ENCODE measurements around the gene CSPG4.
"Not testable (repeated sequence)": the region's sequence is repeated elsewhere in the genome, so short reads cannot be mapped to it uniquely, and the experiment has no call there.

CSPG4 gene

DNA sequence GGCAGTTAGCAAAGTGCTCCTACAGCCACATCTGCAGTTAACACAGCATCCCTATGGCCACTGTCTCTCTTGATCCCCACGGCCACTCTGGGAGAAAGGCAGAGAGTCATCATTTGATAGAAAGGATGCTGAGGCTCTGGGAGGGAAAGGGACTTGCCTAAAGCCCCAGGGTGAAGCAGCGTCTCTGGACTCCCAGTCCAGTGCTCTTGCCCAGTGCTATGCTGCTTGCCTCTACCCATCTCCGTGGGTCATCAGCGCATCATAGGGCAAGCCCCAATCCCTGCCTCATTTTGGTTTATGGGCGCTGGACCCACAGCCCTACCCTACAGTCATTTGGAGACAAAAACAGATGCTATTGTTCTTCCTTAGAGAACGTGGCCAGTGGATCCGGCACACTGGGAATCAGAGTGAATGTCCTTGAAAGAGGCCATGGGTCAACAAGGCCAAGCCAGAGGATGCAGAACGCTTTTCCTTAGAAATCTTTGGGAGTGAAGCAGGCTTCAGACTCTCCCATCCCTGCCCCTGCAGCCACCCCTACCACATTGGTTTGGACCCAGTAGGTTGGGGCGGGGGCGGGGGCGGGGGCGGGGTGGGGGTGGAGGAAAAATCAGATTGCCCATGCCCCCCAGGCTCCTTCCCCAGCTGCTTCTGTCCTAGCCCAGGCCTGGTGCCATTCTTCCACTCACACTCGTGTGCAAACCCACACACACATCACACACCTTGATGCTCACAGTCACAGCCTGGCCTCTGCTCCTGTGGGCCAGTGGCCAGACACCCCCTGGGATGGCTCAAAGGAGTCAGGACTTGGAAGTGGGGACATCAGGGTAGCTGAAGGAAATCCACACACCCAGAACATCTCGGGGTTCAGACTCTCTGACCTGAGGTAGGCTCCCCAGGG is 24.7 kb upstream of the CSPG4 start:
- H3K36me3 ChIP-seq (ENCODE audit: insufficient read depth, low read length); H3K27me3 ChIP-seq (ENCODE audit: control insufficient read depth in 1 of 2, insufficient read depth in 2 of 2, low read length in 2 of 2); H3K9me3 ChIP-seq (ENCODE audit: low read length): not testable (repeated sequence)
- Histone ChIP-seq H3K4me1 (ENCODE audit: insufficient read depth, low read length) (peaks cover 21% of the 10 kb centered on the region), H3K27ac (ENCODE audit: low read depth, low read length) (peak overlapping the region; percentile 70), H3K9ac (ENCODE audit: low read length) (peak overlapping the region; percentile 84), H3K4me3 (ENCODE audit: low read depth in 1 of 2, low read length in 2 of 2) (peak overlapping the region in 1 of 2 donors; percentile 77)

DNA sequence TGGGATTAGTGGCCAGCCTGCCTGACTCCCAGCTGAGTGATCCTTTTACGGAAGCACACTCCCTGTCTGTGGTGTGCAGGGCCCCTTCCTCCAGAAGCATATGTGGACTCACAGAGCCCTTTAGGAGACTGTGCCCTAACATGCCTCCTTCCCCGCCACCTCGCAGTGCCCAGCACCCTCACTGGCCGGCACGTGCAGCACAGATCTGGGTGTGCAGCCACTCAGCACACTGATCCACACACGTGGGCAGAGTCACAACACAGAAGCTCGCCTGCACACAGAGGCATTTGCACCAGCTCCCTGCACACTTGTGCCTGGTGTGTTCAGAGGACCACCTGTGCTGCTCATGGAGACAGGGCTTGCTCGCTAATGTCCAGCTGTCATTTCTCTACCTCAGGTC is 23.6 kb upstream of the CSPG4 start:
- Histone ChIP-seq H3K27ac (ENCODE audit: low read depth, low read length) (no peak overlapping the region), H3K4me1 (ENCODE audit: insufficient read depth, low read length) (peaks cover 32% of the 10 kb centered on the region), H3K9ac (ENCODE audit: low read length) (no peak overlapping the region), H3K9me3 (ENCODE audit: low read length) (no peaks in the 10 kb centered on the region), H3K4me3 (ENCODE audit: low read depth in 1 of 2, low read length in 2 of 2) (no peak overlapping the region), H3K36me3 (ENCODE audit: insufficient read depth, low read length) (no peaks in the 10 kb centered on the region), H3K27me3 (ENCODE audit: control insufficient read depth in 1 of 2, insufficient read depth in 2 of 2, low read length in 2 of 2) (no peaks in the 10 kb centered on the region)

DNA sequence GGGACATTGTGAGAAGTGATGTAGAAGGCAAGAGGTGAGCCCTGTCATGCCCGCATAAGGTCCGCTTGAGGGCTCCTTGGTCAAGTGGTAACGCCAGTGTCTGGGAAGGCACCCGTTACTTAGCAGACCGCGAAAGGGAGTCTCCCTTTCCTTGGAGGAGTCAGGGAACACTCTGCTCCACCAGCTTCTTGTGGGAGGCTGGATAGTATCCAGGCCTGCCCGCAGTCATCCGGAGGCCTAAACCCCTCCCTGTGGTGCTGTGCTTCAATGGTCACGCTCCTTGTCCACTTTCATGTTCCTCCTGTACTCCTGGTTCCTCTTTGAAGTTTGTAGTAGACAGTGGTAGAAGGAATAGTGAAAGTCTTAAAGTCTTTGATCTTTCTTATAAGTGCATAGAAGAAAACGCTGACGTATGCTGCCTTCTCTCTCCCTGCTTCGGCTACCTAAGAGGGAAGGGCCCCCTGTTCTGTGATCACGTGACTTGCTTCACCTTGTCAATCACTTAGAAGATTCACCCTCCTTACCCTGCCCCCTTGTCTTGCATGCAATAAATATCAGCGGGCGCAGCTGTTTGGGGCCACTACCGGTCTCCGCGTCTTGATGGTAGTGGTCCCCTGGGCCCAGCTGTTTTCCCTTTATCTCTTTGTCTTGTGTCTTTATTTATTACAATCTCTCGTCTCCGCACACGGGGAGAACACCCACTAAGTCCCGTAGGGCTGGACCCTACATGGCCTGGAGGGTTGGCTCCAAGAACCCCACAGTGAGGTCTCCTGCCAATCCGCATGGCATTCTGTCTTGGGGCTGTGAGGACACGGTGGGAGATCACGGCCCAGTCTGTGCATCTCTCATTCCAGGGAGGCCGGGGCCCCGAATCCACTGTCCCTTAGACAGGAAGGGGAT is 22.5 kb upstream of the CSPG4 start:
- Histone ChIP-seq H3K27ac (ENCODE audit: low read depth, low read length) (peak overlapping the region; percentile 66), H3K4me1 (ENCODE audit: insufficient read depth, low read length) (peaks cover 35% of the 10 kb centered on the region)
- not testable (repeated sequence) for H3K4me3 ChIP-seq (ENCODE audit: low read depth in 1 of 2, low read length in 2 of 2); H3K27me3 ChIP-seq (ENCODE audit: control insufficient read depth in 1 of 2, insufficient read depth in 2 of 2, low read length in 2 of 2); H3K9me3 ChIP-seq (ENCODE audit: low read length); H3K9ac ChIP-seq (ENCODE audit: low read length); H3K36me3 ChIP-seq (ENCODE audit: insufficient read depth, low read length)

DNA sequence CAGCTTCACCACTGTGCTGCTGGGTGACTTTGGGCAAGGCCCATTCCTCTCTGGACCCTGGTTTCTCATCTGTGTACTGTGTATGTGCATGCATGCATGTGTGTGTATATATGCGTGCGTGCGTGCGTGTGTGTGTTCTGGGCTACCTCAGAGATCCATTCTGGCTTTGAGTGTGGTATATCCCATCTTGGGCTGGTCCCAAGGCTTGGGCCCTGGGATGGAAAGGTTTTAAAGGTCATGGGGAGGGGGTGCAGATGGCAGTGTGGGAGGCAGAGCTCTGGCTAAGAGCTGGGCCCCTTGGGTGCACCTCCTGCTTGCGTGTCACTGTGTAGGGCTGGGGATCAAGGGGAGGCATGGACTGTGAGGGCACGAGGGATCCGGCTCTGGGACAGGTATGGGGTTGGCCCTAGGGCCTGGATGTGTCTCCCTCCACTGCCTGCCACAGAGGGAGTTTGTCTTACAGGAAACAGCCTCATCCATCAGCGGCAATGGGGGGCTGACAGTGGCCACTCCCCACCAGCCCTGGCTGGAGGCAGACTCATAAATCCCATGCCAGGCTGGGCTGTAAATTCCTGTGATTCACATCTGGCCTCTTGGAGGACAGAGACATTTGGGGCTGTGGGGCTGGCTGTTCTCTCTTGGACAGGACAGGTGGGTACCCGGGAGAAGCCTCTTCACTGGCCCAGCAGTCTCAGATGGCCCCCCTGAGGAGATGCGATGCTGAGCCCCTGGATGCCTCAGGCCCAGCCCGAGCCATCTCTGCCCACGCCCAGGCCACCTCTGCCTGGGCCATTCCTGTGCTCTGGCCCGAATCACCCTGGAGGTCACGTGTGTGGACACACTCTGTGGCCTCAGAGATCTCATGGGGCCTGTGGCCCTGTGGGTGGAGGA is 21.4 kb upstream of the CSPG4 start:
- no peak overlapping the region for H3K4me3 ChIP-seq (ENCODE audit: low read depth in 1 of 2, low read length in 2 of 2)
- peaks cover 35% of the 10 kb centered on the region for H3K4me1 ChIP-seq (ENCODE audit: insufficient read depth, low read length)
- H3K9me3 ChIP-seq (ENCODE audit: low read length), result no peaks in the 10 kb centered on the region
- H3K36me3 ChIP-seq (ENCODE audit: insufficient read depth, low read length), result no peaks in the 10 kb centered on the region
- no peak overlapping the region for H3K9ac ChIP-seq (ENCODE audit: low read length)
- H3K27ac ChIP-seq (ENCODE audit: low read depth, low read length), result peak overlapping the region; percentile 69
- H3K27me3 ChIP-seq (ENCODE audit: control insufficient read depth in 1 of 2, insufficient read depth in 2 of 2, low read length in 2 of 2), result no peaks in the 10 kb centered on the region

DNA sequence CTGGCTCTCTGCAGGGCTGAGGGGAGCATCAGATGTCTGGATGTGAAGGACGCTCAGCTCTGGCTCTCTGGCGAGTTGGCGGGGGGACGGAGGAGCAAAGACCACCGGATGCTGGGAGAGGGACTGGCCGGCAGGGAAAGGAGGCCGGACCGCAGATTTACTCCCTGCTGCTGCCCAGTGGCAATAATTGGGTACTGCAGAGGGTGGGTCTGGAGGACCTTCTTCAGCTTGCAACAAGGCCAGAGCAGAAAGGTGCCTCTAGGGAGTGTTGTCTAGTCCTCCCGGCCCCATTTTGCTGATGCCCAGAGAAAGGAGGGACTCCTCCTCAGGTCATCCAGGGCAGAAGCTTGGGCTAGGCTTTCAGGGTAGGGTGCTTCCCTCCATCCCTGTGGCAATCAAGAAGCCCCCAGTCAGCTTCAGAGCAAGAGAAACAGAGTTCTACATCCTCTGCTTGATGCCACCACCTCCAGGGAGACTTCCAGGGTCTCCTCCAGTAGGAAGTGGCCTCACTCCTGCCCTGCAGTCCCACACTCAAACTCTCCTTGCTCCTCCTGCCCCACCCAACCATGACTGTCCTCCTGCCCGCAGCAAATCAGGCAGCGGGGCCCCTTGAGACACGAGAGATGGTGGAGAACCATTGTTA is 20.3 kb upstream of the CSPG4 start:
- Histone ChIP-seq H3K27ac (ENCODE audit: low read depth, low read length) (peak overlapping the region; percentile 47), H3K9ac (ENCODE audit: low read length) (no peak overlapping the region), H3K36me3 (ENCODE audit: insufficient read depth, low read length) (no peaks in the 10 kb centered on the region), H3K9me3 (ENCODE audit: low read length) (no peaks in the 10 kb centered on the region), H3K27me3 (ENCODE audit: control insufficient read depth in 1 of 2, insufficient read depth in 2 of 2, low read length in 2 of 2) (no peaks in the 10 kb centered on the region), H3K4me3 (ENCODE audit: low read depth in 1 of 2, low read length in 2 of 2) (peak overlapping the region in 1 of 2 donors; percentile 35), H3K4me1 (ENCODE audit: insufficient read depth, low read length) (peaks cover 35% of the 10 kb centered on the region)

- Histone ChIP-seq H3K27ac (ENCODE audit: low read depth, low read length) (peak overlapping the region; percentile 47), H3K36me3 (ENCODE audit: insufficient read depth, low read length) (no peaks in the 10 kb centered on the region), H3K9me3 (ENCODE audit: low read length) (no peaks in the 10 kb centered on the region), H3K4me1 (ENCODE audit: insufficient read depth, low read length) (peaks cover 35% of the 10 kb centered on the region), H3K9ac (ENCODE audit: low read length) (no peak overlapping the region), H3K4me3 (ENCODE audit: low read depth in 1 of 2, low read length in 2 of 2) (peak overlapping the region; percentile 23 to 35), H3K27me3 (ENCODE audit: control insufficient read depth in 1 of 2, insufficient read depth in 2 of 2, low read length in 2 of 2) (no peaks in the 10 kb centered on the region)
These were observed 19.6 kb upstream of the CSPG4 start for GRCh38 chr15:75732177-75732808.

DNA sequence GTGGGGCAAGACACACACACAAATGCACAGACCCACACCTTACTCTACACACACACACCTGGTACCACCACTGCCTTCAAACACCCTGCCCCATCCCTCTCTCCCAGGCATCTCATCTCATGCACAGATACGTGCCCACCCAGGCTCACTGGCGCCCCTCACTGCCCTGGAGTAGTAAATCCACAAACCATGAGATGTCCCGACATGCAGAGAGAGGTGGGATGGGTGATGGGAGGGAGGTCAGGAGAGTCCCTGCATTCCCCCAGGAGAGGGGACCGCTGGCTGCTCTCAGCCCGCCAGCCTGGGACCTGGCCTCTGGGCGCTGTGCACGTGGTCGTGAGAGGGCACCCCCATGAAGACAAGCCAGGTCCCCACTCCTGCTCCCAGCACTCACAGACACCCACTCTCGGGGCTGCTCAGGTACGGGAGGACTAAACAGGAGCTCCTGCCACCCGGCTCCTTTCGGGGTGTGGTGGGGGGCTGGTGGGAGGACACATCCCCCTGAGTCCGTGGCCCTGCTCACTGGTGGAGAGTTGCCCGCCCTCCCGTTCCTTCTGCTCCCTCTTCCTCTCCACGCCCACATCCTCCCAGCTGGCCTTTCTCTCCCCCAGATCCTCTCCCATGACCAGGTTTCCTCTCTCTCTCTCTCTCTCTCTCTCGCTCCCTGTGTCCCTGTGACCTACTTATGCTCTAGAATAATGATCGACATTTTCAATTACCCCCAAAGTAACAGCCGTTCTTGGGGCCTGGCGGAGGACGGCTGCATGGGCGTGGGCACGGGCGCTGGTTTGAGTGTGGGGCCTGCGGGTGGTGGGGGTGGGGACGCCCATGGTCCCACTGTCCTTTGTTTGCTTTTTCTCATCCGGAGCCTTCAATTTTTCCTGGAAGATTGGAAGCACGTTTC is 18.9 kb upstream of the CSPG4 start:
- Histone ChIP-seq H3K36me3 (ENCODE audit: insufficient read depth, low read length) (no peaks in the 10 kb centered on the region), H3K27me3 (ENCODE audit: control insufficient read depth in 1 of 2, insufficient read depth in 2 of 2, low read length in 2 of 2) (no peaks in the 10 kb centered on the region), H3K9ac (ENCODE audit: low read length) (no peak overlapping the region), H3K4me3 (ENCODE audit: low read depth in 1 of 2, low read length in 2 of 2) (peak overlapping the region in 1 of 2 donors; percentile 23), H3K27ac (ENCODE audit: low read depth, low read length) (peak overlapping the region; percentile 47), H3K9me3 (ENCODE audit: low read length) (no peaks in the 10 kb centered on the region), H3K4me1 (ENCODE audit: insufficient read depth, low read length) (peaks cover 35% of the 10 kb centered on the region)

DNA sequence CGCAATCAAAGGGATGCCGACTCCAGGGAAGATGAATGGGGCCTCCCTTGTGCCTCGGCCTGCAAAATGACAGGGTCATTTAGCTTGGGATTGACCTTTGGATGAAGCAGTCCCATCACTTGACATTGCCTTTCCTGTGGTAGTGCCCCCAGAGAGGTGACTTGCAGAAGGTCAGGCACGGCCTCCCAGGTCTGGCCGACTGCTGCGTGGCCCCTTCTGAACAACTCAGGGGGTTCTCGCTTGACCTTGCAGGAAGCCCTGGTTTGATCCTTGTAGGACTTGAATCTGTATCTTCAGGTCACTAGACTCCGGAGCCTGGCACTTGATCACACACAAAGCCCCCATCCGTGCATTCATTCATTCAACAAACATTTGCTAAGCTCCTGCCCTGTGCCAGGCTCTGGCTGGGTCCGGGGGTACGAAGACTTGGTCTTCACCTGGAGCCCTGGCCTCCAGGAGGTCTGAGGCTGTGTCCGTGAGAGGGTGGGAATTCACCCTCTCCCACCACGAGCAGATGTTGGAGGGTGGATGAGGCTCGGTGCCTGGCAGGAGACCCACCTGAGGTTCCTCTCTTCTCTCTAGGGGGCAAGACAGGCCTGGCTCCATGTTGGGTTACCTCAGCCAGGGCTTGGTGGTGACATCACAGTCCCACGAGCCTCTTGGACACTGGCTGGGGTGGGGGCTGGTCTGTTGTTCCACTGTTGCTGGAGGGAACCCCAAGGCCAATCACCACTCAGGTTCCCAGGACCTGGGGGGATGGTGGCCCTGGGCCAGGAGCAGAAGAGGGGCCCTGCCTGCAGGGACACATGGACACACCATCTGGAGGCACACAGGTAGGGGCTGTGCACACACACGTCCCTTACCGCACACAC is 18.0 kb upstream of the CSPG4 start:
- not testable (repeated sequence) for H3K36me3 ChIP-seq (ENCODE audit: insufficient read depth, low read length); H3K27ac ChIP-seq (ENCODE audit: low read depth, low read length); H3K9ac ChIP-seq (ENCODE audit: low read length); H3K27me3 ChIP-seq (ENCODE audit: control insufficient read depth in 1 of 2, insufficient read depth in 2 of 2, low read length in 2 of 2); H3K4me3 ChIP-seq (ENCODE audit: low read depth in 1 of 2, low read length in 2 of 2); H3K9me3 ChIP-seq (ENCODE audit: low read length)
- H3K4me1 ChIP-seq (ENCODE audit: insufficient read depth, low read length), result peaks cover 35% of the 10 kb centered on the region

DNA sequence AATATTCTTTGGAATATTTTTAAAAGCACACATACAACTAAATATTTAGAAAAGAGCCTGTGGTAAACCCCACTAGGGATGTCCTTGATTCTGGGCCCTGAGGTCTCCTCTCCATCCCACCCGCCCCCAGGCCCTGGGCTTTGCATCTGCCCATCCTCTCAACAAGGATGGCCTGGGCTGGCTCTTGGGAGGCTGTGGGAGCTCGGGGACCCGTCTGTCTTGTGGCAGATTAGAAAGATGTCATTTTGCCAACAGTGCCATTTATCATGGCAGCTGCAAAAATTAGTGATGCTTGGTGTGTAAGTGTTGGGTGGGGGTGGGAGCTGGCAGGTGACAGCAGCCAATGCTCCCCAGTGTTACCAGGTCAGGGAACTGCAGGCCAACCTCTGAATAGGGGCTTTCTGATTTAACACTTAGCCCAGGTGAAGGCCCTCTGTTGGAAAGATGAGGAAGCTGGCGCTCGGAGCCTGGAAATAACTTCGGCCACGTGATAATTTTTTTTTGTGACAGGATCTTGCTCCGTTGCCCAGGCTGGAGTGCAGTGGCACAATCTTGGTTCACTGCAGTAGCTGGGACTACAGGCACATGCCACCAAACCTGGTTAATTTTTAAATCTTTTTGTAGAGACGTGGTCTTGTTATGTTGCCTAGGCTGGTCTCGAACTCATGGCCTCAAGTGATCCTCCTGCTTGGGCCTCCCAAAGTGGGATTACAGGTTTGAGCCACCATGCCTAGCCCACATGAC is 16.9 kb upstream of the CSPG4 start:
- Histone ChIP-seq H3K27me3 (ENCODE audit: control insufficient read depth in 1 of 2, insufficient read depth in 2 of 2, low read length in 2 of 2) (no peaks in the 10 kb centered on the region), H3K4me3 (ENCODE audit: low read depth in 1 of 2, low read length in 2 of 2) (no peak overlapping the region), H3K9ac (ENCODE audit: low read length) (no peak overlapping the region), H3K36me3 (ENCODE audit: insufficient read depth, low read length) (no peaks in the 10 kb centered on the region), H3K9me3 (ENCODE audit: low read length) (no peaks in the 10 kb centered on the region), H3K27ac (ENCODE audit: low read depth, low read length) (no peak overlapping the region), H3K4me1 (ENCODE audit: insufficient read depth, low read length) (peaks cover 37% of the 10 kb centered on the region)

All from muscle layer of colon (tissue), 2 donors.